GM18519 (cell line): Measurements from ENCODE around the gene TCF4.

Experiments used
- ATAC-seq: cut with Tn5 transposase; IDR thresholded peaks from one replicate; pipeline ENCODE4 v1.9.1; 2021; ENCODE audit warnings: mild to moderate bottlenecking, moderate library complexity; ENCODE audit not compliant: unreplicated experiment, low FRiP score

TCF4 gene

DNA sequence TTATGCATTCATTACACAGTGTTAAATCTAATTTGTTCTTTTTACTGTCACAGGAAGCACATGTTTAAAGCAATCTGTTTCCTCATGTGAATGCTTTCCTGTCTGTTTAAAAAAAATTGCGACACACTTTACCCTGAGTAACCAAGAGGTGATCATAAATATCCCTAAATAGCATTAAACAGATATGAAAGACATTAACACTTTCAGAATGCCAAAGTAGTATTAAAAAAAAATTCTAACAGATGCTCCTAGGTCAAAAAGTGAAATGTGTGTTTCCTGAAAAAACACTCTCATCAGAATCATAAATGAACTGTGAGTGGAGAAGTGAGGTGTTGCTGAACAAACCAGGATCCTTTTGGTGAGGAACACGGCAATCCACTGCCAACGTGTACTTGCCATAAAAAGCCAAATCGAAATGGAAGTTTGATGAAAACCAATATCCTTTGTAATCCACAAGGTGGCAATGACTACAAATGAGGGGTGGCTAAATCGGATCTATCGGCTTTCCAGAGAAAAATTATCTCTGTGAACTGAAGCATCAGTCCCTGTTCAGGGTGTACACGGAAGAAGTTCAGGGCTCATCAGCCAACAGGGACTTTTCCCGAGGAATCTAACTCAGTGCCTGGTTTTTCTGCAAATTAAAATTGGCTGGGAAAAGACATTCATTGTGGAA lies 248.9 kb downstream of the TCF4 start:
- ATAC-seq: no peak

DNA sequence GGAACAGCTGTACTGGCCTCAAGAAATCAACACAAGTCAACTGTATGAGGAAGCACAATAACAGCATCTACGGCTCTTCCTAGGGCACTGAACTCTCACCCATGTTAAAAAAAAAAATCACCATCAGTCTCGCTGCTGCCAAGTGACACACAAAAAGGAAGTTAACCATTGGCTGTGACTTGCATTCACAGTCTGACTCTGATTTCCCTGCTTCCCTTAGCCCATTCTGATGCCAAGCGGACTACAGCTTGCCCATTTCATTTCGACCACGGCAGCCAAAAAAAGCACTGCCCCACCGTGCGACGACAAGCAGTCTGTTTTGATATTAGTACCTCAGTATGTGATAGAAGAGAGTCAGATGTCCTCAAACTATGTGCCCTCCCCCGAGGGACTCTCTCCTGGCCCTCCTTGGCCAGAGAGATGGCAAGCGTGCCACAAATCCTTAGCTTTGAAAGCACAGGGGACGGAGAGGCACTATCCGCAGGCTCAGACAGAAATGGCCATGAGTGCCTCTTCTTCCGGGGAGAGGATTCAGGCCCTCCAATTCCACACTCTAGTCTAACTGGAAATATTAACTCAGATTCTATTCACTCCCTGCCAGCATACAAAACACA lies 250.0 kb downstream of the TCF4 start:
- ATAC-seq: no peak

- ATAC-seq: no peak
Measured at GRCh38 chr18:55337138-55337537, 250.9 kb downstream of the TCF4 start.

DNA sequence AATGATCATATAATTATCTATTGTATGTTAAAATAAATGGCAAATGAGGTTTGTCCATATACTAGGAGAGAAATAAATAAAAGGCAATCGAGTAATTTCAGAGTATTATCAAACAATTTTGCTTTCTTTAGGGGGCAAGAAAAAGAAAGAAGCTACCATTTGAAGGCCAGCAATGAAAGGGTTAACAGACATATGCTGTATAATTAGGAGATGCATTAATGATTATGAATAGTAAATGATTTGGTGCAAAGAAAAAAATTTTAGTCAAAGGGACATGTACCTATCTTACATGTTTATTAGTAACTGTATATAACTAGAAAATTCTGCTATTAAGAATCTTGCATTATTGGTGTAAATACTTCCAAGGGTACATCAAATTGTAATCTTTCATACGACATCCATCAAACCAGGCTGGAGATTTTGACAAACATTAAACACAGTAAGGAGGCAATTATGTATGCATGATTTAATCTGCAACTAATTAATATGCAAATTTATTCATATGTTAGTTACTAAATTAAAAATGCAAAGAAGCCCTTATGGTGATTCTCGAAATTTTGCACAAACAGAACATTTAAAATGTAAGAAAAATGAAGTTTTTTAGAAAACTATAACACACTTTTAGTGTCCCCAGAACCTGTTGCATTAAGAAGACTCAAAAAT lies 251.4 kb downstream of the TCF4 start:
- no peak for ATAC-seq

DNA sequence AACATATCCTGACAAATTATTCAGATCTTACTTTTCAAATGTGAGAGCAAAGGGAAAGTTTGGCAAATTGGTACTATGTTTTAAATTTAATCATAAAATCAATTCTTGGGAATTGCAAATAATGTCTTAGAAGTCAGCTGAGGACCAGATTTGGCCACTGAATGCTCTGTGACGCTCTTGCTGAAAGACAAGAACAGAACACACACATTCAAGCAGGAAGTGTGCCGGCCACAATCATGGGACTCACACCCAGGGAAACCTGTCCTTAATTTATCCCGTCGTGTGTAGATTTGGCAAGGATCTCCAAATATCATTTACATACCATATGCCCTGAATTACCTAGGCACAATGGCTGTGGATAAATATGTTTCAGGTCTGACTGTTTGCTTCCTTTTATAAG lies 253.1 kb downstream of the TCF4 start:
- ATAC-seq: no peak

GRCh38 chr18:55331301-55331700 lies 256.7 kb downstream of the TCF4 start:
- no peak for ATAC-seq

DNA sequence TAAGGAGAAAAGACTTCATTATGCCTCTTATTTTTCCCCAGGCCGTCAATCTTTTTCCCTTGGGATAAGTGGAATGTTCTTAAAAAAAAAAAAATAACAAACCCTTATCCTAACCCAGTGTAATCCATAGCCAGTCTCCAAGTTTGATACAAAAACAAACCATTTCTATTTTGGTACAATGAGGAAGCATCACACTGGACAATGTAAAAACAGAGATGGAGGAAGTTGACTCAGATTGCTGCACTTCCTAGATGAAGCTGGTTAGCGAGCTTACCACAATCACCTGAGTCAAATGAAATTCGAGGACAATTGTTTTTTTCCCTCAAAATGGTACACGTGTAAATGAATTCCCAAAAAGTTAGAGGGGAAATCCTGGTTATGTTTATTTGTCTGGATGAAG lies 259.7 kb downstream of the TCF4 start:
- ATAC-seq: no peak

DNA sequence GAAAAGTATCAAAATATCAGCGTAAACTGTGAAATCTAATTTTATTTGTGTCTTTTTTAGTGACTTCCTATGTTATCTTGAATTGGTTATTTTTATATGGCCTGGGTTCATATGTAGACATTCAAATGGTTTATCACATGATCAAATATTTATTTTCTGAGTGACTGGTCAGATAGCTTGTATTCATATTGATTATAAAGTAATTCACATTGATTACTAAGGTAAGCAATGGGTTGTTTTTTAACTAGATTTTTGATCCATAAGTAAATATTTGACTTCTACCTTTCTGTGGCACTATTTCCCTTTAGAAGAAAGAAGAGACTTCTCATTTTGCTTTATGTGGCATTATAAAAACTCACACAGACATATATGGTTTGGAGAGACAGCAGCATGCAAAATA lies 260.5 kb downstream of the TCF4 start:
- ATAC-seq: no peak

DNA sequence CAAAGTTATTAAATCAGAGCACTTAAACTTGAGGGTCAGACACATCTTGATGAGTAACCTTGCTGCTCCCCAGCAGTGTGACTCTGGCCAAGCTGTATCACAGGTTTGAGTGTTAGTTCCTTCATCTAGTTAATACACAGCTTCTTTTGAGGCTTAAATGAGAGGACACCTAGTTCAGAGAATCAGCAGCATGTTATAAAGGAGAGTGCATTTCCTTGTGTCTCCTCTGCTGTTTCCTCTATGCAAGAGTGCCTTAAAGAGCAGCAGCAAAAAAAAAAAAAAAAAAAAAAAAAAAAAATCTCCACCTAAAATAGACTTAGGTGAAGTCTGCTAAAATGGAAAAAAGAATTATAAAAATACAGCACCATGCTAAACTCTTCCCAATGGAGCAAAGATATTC lies 261.9 kb downstream of the TCF4 start:
- ATAC-seq: no peak

- ATAC-seq: no peak
Measured at GRCh38 chr18:55324166-55324565, 263.8 kb downstream of the TCF4 start.

GRCh38 chr18:55323051-55323994 lies 264.7 kb downstream of the TCF4 start:
- no peak for ATAC-seq

GRCh38 chr18:55322178-55322735 lies 265.7 kb downstream of the TCF4 start:
- ATAC-seq: peak; percentile 51

DNA sequence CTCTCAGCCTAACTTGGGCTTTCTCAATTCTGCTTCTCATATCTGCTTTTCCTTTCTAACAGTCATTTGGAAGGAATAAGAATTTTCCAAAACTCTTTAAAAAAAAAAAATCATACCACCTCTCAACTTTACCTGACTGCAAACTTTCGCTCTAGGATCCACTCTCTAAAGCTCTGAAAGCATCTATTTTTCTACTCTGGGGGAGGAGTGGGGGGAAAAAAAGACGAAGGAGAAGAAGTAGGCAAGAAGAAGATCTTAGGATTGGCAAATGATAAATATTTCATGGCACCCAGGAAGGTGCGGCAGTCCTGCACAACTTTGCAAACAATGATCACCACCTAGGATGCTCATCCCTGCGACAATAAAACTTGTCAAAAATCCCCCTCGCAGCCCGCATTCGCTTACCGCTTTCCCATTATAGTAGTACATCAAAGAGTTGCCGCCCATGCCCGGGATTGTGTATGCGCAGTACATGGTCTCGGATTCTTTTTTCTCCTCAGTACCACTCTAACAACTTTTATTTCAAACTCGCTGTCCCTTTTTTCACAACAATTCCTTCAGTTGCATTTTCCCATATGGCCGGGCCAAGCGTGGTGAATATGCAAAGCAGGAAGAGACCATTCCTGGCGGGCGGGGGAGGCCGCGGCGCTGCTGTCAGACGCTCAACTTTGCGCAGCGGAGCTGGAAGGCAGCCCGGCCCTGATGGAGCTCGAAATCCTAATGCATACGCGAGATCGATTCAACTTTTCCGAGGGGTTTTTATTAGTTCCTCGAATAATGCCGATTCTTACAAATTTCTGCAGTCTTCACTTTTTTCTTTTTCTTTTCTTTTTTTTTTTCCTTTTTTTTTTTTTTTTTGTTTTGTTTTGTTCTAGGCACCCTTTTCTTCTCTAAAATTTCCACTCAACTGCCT lies 266.5 kb downstream of the TCF4 start:
- peak; percentile 35 for ATAC-seq

DNA sequence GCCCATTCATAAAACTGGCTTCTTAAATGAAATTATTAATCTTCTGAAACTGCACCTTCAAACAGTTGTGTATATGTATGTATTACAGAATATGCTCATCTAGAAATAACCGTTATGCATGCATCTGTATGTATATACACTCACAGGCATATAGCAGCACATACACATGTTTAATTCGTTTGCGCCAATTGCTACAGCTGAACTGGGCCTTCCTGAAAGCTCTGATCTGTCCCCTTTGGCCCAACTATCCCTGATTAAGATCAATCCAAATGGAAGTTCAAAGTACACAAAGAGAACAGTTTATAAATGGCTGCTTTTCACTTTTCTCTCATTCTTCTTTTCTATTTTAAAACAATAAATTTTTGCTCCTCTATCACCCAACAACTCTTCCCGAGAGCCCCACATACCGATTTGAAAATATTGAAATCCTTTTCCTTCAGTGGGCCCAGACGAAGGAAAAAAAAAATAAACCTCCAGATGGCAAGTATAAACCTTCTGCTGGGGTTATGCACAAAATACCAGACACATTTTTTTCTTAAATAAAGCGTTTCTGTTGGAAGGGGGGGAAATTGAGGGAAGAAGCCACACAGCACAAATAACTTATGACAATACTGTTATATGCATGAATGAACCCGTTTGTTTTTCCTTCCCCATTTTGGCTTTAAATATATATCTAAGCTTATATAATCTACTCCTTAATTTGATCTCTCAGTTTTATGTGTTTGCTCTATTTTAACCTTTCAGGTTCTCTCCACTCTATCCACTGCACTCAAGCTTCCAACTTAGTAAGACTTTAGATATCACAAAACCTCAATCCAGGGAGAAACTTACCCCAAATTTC lies 267.3 kb downstream of the TCF4 start:
- no peak for ATAC-seq

GRCh38 chr18:55319459-55320193 lies 268.4 kb downstream of the TCF4 start:
- ATAC-seq: no peak

GRCh38 chr18:55318951-55319441 lies 269.0 kb downstream of the TCF4 start:
- no peak for ATAC-seq

- ATAC-seq: no peak
Measured at GRCh38 chr18:55317864-55318263, 270.1 kb downstream of the TCF4 start.

GRCh38 chr18:55317324-55317723 lies 270.7 kb downstream of the TCF4 start:
- no peak for ATAC-seq
